ENCODE results near the gene CD8B2. TPM values are rescaled to one million over a fixed set of nuclear protein-coding genes. Genes with fewer than 3 reads are reported as not detected.
A peak's percentile ranks its signal among the peaks of the same experiment; 100 is the strongest.
"Not testable (repeated sequence)": the region's sequence is repeated elsewhere in the genome, so short reads cannot be mapped to it uniquely, and the experiment has no call there.

CD8B2 gene
- 0.42 TPM for polyA plus RNA-seq
- long read RNA-seq, donor 1 = 0 reads
- long read RNA-seq, donor 2, full-length matches to known transcripts = 1 of 1 reads
- long read RNA-seq, donor 2, partial matches to known transcripts = 0 of 1 reads
- long read RNA-seq, donor 2, other reads (novel, unspliced or antisense) = 0 of 1 reads
- long read RNA-seq, donor 3 = 0 reads
- long read RNA-seq, donor 4 = 0 reads
- long read RNA-seq, donor 5 = 0 reads
- long read RNA-seq, donor 6 = 0 reads
- long read RNA-seq, donor 7, full-length matches to known transcripts = 1 of 1 reads
- long read RNA-seq, donor 7, partial matches to known transcripts = 0 of 1 reads
- long read RNA-seq, donor 7, other reads (novel, unspliced or antisense) = 0 of 1 reads
- long read RNA-seq, donor 8 = 0 reads
- long read RNA-seq, donor 9 = 0 reads
- long read RNA-seq, donor 10 = 0 reads
- long read RNA-seq, donor 11 = 0 reads

GRCh38 chr2:106486551-106487385 is at the start of gene CD8B2:
CD8B2 (plus strand) TSS chr2:106487364; CDS start chr2:106487427, 63 bp downstream.
- not testable (repeated sequence) for H3K36me3 ChIP-seq (ENCODE audit: control insufficient read depth, insufficient read depth, low read length); H3K4me1 ChIP-seq (ENCODE audit: control insufficient read depth, insufficient read depth, low read length); H3K9me3 ChIP-seq (ENCODE audit: control insufficient read depth, low read depth, low read length); H3K27ac ChIP-seq (ENCODE audit: low read length); DNase-seq
- WGBS (ENCODE audit: insufficient coverage, low lambda C conversion rate) = no CpG with 5 or more reads among the region's 39 CpGs
- Histone ChIP-seq H3K27me3 (ENCODE audit: control insufficient read depth, insufficient read depth, low read length) (peaks cover 11% of the 10 kb centered on the region), H3K4me3 (ENCODE audit: low read length) (peak within 1 kb of the TSS; percentile 10)

- not testable (repeated sequence) for H3K27me3 ChIP-seq (ENCODE audit: control insufficient read depth, insufficient read depth, low read length); DNase-seq
Measured at GRCh38 chr2:106461882-106462281, 25.3 kb upstream of the CD8B2 start.

GRCh38 chr2:106467516-106467915 is 19.6 kb upstream of the CD8B2 start:
- not testable (repeated sequence) for H3K4me1 ChIP-seq (ENCODE audit: control insufficient read depth, insufficient read depth, low read length); H3K27ac ChIP-seq (ENCODE audit: low read length); H3K36me3 ChIP-seq (ENCODE audit: control insufficient read depth, insufficient read depth, low read length); H3K9me3 ChIP-seq (ENCODE audit: control insufficient read depth, low read depth, low read length); H3K4me3 ChIP-seq (ENCODE audit: low read length); H3K27me3 ChIP-seq (ENCODE audit: control insufficient read depth, insufficient read depth, low read length); DNase-seq
- no CpG with 5 or more reads among the region's 49 CpGs for WGBS (ENCODE audit: insufficient coverage, low lambda C conversion rate)

More at GRCh38 chr2:106461882-106462281, 25.3 kb upstream of the CD8B2 start:
- H3K9me3 ChIP-seq (ENCODE audit: control insufficient read depth, low read depth, low read length); H3K4me1 ChIP-seq (ENCODE audit: control insufficient read depth, insufficient read depth, low read length); H3K27ac ChIP-seq (ENCODE audit: low read length); H3K4me3 ChIP-seq (ENCODE audit: low read length); H3K36me3 ChIP-seq (ENCODE audit: control insufficient read depth, insufficient read depth, low read length): not testable (repeated sequence)
- WGBS (ENCODE audit: insufficient coverage, low lambda C conversion rate) = no CpG with 5 or more reads among the region's 10 CpGs

GRCh38 chr2:106468107-106468506 is 19.1 kb upstream of the CD8B2 start, which contains the start of gene RGPD3:
RGPD3 (minus strand) TSS chr2:106468413; CDS start chr2:106468288, 125 bp downstream.
- no CpG with 5 or more reads among the region's 45 CpGs for WGBS (ENCODE audit: insufficient coverage, low lambda C conversion rate)
- not testable (repeated sequence) for H3K4me3 ChIP-seq (ENCODE audit: low read length); H3K4me1 ChIP-seq (ENCODE audit: control insufficient read depth, insufficient read depth, low read length); H3K36me3 ChIP-seq (ENCODE audit: control insufficient read depth, insufficient read depth, low read length); H3K27ac ChIP-seq (ENCODE audit: low read length); H3K27me3 ChIP-seq (ENCODE audit: control insufficient read depth, insufficient read depth, low read length); DNase-seq; H3K9me3 ChIP-seq (ENCODE audit: control insufficient read depth, low read depth, low read length)

- not testable (repeated sequence) for DNase-seq; H3K9me3 ChIP-seq (ENCODE audit: control insufficient read depth, low read depth, low read length); H3K27ac ChIP-seq (ENCODE audit: low read length); H3K4me1 ChIP-seq (ENCODE audit: control insufficient read depth, insufficient read depth, low read length); H3K4me3 ChIP-seq (ENCODE audit: low read length); H3K36me3 ChIP-seq (ENCODE audit: control insufficient read depth, insufficient read depth, low read length); H3K27me3 ChIP-seq (ENCODE audit: control insufficient read depth, insufficient read depth, low read length)
- no CpG with 5 or more reads among the region's 4 CpGs for WGBS (ENCODE audit: insufficient coverage, low lambda C conversion rate)
Measured at GRCh38 chr2:106470658-106471057, 16.5 kb upstream of the CD8B2 start.

- H3K27me3 ChIP-seq (ENCODE audit: control insufficient read depth, insufficient read depth, low read length); H3K4me3 ChIP-seq (ENCODE audit: low read length); DNase-seq; H3K36me3 ChIP-seq (ENCODE audit: control insufficient read depth, insufficient read depth, low read length); H3K4me1 ChIP-seq (ENCODE audit: control insufficient read depth, insufficient read depth, low read length); H3K27ac ChIP-seq (ENCODE audit: low read length); H3K9me3 ChIP-seq (ENCODE audit: control insufficient read depth, low read depth, low read length): not testable (repeated sequence)
- no CpG with 5 or more reads among the region's 4 CpGs for WGBS (ENCODE audit: insufficient coverage, low lambda C conversion rate)
Measured at GRCh38 chr2:106477647-106478046, 9.5 kb upstream of the CD8B2 start.

GRCh38 chr2:106479563-106479962 is 7.6 kb upstream of the CD8B2 start:
- not testable (repeated sequence) for DNase-seq; H3K27ac ChIP-seq (ENCODE audit: low read length)

GRCh38 chr2:106487386-106488191 is 425 bp downstream of the CD8B2 start:
- not testable (repeated sequence) for H3K27ac ChIP-seq (ENCODE audit: low read length); H3K36me3 ChIP-seq (ENCODE audit: control insufficient read depth, insufficient read depth, low read length); H3K4me1 ChIP-seq (ENCODE audit: control insufficient read depth, insufficient read depth, low read length); H3K9me3 ChIP-seq (ENCODE audit: control insufficient read depth, low read depth, low read length)
- DNase-seq = peak; percentile 5 to 22
- peaks cover 11% of the 10 kb centered on the region for H3K27me3 ChIP-seq (ENCODE audit: control insufficient read depth, insufficient read depth, low read length)
- 40% methylated on average over 1 of the region's 44 CpGs for WGBS (ENCODE audit: insufficient coverage, low lambda C conversion rate)
- H3K4me3 ChIP-seq (ENCODE audit: low read length) = peak overlapping the region; percentile 10

More at GRCh38 chr2:106479563-106479962, 7.6 kb upstream of the CD8B2 start:
- H3K4me3 ChIP-seq (ENCODE audit: low read length); H3K4me1 ChIP-seq (ENCODE audit: control insufficient read depth, insufficient read depth, low read length); H3K9me3 ChIP-seq (ENCODE audit: control insufficient read depth, low read depth, low read length); H3K36me3 ChIP-seq (ENCODE audit: control insufficient read depth, insufficient read depth, low read length); H3K27me3 ChIP-seq (ENCODE audit: control insufficient read depth, insufficient read depth, low read length): not testable (repeated sequence)
- WGBS (ENCODE audit: insufficient coverage, low lambda C conversion rate) = no CpG with 5 or more reads among the region's 1 CpG

- H3K4me3 ChIP-seq (ENCODE audit: low read length); H3K27ac ChIP-seq (ENCODE audit: low read length); DNase-seq; H3K9me3 ChIP-seq (ENCODE audit: control insufficient read depth, low read depth, low read length); H3K36me3 ChIP-seq (ENCODE audit: control insufficient read depth, insufficient read depth, low read length); H3K4me1 ChIP-seq (ENCODE audit: control insufficient read depth, insufficient read depth, low read length): not testable (repeated sequence)
- peaks cover 11% of the 10 kb centered on the region for H3K27me3 ChIP-seq (ENCODE audit: control insufficient read depth, insufficient read depth, low read length)
- no CpG with 5 or more reads among the region's 6 CpGs for WGBS (ENCODE audit: insufficient coverage, low lambda C conversion rate)
Measured at GRCh38 chr2:106489701-106490100, 2.5 kb downstream of the CD8B2 start.

GRCh38 chr2:106492399-106492798 is 5.2 kb downstream of the CD8B2 start:
- not testable (repeated sequence) for H3K27me3 ChIP-seq (ENCODE audit: control insufficient read depth, insufficient read depth, low read length); DNase-seq; H3K9me3 ChIP-seq (ENCODE audit: control insufficient read depth, low read depth, low read length); H3K36me3 ChIP-seq (ENCODE audit: control insufficient read depth, insufficient read depth, low read length); H3K4me1 ChIP-seq (ENCODE audit: control insufficient read depth, insufficient read depth, low read length); H3K4me3 ChIP-seq (ENCODE audit: low read length); H3K27ac ChIP-seq (ENCODE audit: low read length)
- no CpG with 5 or more reads among the region's 6 CpGs for WGBS (ENCODE audit: insufficient coverage, low lambda C conversion rate)
